Right lung (tissue), 5 donors: ENCODE data around the gene SNRNP27. TPM values are rescaled to one million over a fixed set of nuclear protein-coding genes. Genes with fewer than 3 reads are reported as not detected.
A peak's percentile ranks its signal among the peaks of the same experiment; 100 is the strongest.

Source experiments
- DNase-seq, 2 donors: peaks; one replicate each; pipeline ENCODE4 v3.0.0-alpha.2; 2013
- polyA plus RNA-seq, 5 donors: library from polyadenylated mRNA; unstranded; fragments of 120-200 nt; gene quantifications; one replicate each; pipeline versions ENCODE4 v1.2.1 to v1.2.3, GENCODE V29; 2013; ENCODE audit warnings: inconsistent platforms in 1 of 5, low replicate concordance in 1 of 5; ENCODE audit not compliant: insufficient read length in 5 of 5, insufficient read depth in 1 of 5

SNRNP27 gene
- polyA plus RNA-seq, 5 donors = 59.9 to 83.7 (median 73.7) TPM

DNA sequence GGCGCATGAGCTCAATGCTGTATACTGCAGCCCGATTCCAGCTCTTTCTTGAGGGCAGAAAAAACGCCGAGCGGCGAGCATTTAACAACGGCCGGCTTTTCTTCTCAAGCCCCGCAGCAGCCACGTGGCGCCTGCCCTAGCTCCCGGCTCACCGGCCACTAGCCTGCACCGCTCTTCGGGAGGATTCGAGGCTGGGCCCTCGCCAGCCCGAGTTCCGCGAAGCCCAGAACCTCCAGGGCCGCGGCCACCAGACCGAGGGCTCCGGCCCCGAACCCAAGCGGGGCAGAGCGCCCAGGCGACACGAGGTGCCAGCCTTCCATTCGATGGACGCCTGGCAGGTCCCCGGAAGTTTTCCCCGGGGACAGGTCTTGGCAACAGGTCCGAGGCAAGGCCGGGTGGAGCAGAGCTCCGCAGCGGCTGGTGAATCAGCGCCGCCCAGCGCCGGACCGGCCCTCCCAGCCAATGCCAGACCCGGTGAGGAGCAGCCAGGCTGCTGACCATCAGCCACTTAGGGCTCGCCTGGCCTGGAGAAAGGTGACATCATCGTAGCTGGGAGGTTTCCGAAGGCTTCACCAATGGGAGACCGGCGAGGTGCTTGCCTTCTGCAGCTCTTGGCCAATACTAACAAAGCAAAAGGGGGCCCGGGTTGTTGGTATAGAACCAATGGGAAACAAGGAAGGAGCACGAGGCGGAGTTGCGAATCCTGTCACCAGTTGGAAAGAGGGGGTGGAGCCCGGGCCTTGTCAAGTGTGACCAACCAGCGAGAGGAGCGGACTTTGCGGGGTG, 20.6 kb downstream of the SNRNP27 start:
- DNase-seq = peak; percentile 99 to 100

DNA sequence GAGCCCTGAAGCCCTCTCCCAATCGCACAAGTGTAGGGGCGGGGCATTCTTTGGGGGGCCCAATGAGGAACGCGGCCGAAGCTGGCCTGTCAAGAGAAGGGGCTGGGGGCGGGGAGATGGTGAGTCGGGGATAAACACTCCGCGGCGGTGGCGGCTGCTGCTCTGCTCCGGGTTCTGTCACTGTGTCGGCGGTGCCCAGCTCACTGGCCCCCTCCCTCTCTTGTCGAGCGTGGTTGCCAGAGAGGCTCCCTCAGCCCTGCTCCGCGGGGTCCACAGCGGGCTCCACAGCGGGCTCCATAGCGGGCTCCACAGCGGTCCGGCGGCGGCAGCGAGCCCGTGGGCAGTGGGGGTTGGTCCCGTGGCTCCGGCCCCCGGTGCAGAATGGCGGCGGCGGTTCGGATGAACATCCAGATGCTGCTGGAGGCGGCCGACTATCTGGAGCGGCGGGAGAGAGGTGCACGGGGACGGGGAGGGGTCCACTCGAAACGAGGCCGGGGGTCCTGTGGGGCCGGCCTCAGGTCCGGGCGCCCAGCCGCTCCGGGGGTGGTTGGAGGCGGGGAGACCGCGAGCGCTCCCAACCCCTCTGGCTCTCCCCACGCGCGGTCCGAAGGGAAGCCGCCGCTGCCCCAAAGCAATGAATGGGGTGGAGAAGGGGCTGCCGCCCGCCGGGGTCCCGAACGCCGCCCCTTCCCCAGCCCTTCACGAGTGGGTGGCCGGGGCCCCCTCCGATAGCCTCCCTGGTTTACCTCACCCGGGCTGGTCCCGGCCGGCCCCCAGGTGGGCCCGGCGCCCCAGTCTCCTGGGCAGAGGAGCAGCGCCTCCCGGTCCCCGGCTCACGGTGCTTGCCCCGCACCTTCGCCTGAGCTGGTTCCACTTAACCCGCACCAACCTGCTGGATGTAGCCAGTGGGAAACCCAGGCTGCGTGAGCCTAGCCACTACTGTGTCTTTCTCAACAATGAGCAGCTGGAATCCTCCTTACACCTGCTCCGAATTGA, 21.5 kb downstream of the SNRNP27 start, which contains the start of gene MXD1:
MXD1 (plus strand) TSS at position 160 of the 996 bp plus-strand sequence; CDS start at position 382, 222 bp downstream.
- peak in 1 of 2 donors; percentile 12 for DNase-seq

DNA sequence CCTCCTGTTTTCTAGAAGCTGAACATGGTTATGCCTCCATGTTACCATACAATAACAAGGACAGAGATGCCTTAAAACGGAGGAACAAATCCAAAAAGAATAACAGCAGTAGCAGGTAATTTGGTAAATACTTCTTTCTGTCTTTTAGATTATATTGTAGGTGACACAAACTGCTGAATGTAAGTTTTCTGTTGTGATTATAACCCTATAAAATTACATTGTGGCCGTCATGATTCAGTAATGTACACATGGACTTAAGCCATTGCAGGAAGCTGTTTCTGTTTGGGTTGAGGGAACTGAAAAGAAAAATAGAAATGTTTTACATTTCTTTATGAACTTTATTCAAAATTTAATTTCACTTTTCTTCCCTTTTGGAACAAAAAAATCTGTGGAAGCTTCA, 22.4 kb downstream of the SNRNP27 start:
- no peak for DNase-seq

DNA sequence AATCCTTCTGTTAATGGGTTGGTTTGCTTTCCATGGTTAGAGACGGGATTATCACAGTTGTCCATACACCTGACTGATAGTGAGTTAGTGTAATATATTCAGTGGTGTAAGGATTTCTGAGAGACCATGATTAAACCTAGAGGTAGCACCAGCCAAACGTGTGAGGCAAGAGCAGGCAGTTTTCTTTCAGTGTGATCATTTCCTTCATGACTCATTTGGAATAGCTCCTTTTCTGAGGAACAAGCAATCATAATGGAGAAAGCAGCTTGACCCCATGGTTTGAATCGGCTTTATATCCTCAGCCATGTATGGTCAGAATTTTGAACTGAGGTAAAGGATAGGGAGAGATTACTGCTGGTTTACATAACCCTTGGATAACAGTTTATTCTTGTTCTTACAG, 24.1 kb downstream of the SNRNP27 start:
- DNase-seq = no peak

DNA sequence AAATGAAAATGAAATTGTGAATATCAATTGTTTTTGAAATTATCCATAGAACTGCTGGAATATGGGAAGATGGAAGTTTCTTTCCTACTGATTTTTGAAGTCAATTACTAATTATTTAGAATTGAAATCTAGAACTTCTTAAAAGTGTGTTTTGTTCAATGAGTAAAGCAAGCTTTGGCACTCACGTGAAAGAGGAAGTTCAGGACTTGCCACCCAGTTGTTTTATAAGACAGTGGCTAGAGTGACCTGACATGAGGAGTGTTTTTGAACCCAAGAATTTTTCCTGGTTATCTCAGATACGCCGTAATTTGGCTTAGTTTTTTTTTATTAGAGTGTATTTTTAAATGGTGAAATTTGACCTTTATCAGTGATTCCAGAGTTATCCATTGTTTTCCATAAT, 24.6 kb downstream of the SNRNP27 start:
- no peak for DNase-seq

DNA sequence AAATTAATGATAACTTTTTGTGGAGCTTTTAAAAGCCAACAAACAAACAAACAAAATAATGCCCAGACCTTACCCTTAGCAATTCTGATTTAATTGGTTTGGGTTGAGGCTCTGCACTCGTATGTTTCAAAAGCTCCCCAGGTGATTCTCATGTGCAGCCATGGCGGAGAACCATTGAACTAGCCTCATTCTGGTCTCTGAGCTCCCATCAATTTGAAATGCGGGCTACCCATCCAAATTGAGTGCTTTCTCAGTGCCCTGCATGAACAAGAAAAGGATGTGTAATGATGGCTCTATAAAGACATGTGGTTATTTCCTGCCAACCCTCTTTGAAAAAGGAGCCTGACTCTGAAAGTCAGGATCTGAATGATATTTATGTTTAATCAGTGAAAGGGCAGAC, 29.4 kb downstream of the SNRNP27 start:
- DNase-seq = no peak

- no peak for DNase-seq
These were observed 33.2 kb downstream of the SNRNP27 start for GRCh38 chr2:69926849-69927515.

- no peak for DNase-seq
These were observed 38.3 kb downstream of the SNRNP27 start for GRCh38 chr2:69931832-69932595.

GRCh38 chr2:69932596-69932922, 38.8 kb downstream of the SNRNP27 start:
- no peak for DNase-seq

GRCh38 chr2:69933254-69933828, 39.6 kb downstream of the SNRNP27 start:
- no peak for DNase-seq

- no peak for DNase-seq
These were observed 40.3 kb downstream of the SNRNP27 start for GRCh38 chr2:69933839-69934613.

DNA sequence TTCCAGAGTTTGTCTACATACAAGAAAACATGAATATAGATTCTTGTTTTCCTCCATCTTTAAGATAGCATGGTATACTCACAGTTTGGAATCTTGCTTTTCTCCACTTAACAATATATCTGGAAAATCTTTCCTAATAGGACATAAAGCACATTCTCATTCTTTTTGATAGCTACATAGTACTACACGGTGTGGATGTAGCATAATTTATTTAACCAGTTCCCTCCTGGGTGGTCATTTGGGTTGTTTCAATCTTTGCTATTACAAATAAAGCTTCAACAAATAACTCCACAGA, 40.8 kb downstream of the SNRNP27 start:
- no peak for DNase-seq

DNA sequence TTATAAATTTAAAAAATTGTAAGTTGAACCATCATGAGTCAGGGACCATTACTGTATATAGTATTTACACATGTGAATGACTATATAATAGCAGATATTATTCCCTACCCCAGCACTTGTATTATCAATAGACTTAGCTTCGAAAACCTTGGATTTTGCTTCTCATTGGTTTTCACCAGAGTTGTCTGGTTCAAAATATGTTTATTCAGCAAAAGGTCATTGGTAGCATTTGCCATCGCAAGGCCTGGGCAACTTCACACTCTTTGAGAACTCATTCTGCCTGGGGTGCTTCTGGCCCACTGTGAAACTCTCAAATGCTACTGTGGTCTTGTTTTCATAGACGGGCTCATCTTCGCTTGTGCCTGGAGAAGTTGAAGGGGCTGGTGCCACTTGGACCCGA, 41.3 kb downstream of the SNRNP27 start:
- no peak for DNase-seq

- DNase-seq = no peak
These were observed 43.1 kb downstream of the SNRNP27 start for GRCh38 chr2:69936906-69937305.

- no peak for DNase-seq
These were observed 44.2 kb downstream of the SNRNP27 start for GRCh38 chr2:69937968-69938367.

- DNase-seq = no peak
These were observed 46.0 kb downstream of the SNRNP27 start for GRCh38 chr2:69939722-69940121.

DNA sequence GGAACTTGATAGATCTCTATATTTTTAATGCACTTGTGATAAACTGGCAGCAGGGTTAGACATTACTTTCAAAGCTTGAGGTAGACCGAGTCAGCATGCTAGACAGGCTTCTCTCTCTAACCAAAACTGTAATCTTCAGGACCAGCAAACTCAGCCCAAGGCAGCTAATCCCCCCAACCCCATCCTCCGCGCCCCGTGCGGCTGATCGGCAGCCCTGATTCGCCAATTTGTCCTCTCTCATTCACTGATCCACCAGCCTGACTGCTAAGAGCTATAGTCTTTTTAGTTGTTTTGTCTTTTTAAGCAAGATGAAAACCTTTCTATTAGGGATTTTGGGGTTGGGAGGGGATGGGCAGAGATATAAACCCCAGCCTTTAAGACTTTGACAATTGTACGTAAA, 46.9 kb downstream of the SNRNP27 start:
- no peak for DNase-seq

DNA sequence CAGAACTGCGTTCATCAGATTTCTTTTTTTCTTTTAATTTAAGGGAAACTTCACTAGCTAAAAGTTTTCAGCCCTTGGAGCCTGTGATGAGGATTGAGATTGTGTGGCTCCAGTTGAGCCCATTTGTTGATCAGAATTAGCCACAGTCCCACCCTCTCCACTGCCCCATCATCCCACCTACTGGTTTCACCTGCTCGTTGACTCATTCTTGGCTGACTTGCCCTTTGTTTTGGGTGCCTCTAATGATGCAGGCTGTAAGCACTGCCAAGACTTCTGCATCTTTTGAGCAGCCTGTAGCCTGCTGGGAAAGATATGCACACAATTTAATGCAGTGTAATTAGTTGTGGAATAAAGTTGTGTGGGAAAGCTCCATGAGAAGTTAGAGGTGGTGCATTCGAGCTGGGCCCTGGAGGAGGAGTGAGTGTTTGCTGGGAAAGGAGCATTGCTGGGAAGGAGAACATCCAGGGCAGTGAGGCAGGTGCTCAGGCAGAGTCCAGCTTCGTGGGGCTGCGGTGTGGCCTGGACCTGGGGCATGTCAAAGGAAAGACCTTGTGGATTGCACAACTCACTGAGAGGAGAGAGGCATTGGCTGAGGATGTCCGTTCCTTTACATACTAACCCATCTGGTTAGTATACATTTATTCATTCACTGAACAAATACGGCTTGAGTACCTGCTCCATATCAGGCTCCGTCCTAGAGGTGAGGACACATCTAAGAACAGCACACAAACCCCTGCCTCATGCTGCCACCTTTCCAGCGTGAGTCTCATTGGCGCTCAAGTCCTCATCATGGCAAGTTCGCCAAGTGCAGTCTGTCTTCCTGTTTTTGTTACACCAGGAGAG, 49.5 kb downstream of the SNRNP27 start:
- DNase-seq = no peak

GRCh38 chr2:69943843-69944525, 50.2 kb downstream of the SNRNP27 start:
- DNase-seq = no peak
